ENCODE measurements around the gene FAM117A.
"Not testable (repeated sequence)": the region's sequence is repeated elsewhere in the genome, so short reads cannot be mapped to it uniquely, and the experiment has no call there.

Gene FAM117A

GRCh38 chr17:49730785-49731434 lies 33.0 kb downstream of the FAM117A start:
- peaks cover 1% of the 10 kb centered on the region for H3K36me3 ChIP-seq (ENCODE audit: control insufficient read depth, insufficient read depth, low read length)
- no peaks in the 10 kb centered on the region for H3K4me1 ChIP-seq (ENCODE audit: control insufficient read depth, insufficient read depth, low read length)
- no peak overlapping the region for H3K9ac ChIP-seq (ENCODE audit: low read depth, low read length)
- H3K4me3 ChIP-seq (ENCODE audit: low read depth, low read length), result no peak overlapping the region
- H3K27me3 ChIP-seq (ENCODE audit: control insufficient read depth, insufficient read depth, low read length), result no peaks in the 10 kb centered on the region
- no peaks in the 10 kb centered on the region for H3K9me3 ChIP-seq (ENCODE audit: control insufficient read depth, insufficient read depth, low read length)

- H3K4me1 ChIP-seq (ENCODE audit: control insufficient read depth, insufficient read depth, low read length), result no peaks in the 10 kb centered on the region
- no peak overlapping the region for H3K4me3 ChIP-seq (ENCODE audit: low read depth, low read length)
- peaks cover 3% of the 10 kb centered on the region for H3K36me3 ChIP-seq (ENCODE audit: control insufficient read depth, insufficient read depth, low read length)
- no peak overlapping the region for H3K9ac ChIP-seq (ENCODE audit: low read depth, low read length)
- no peaks in the 10 kb centered on the region for H3K27me3 ChIP-seq (ENCODE audit: control insufficient read depth, insufficient read depth, low read length)
- no peaks in the 10 kb centered on the region for H3K9me3 ChIP-seq (ENCODE audit: control insufficient read depth, insufficient read depth, low read length)
Observed at GRCh38 chr17:49730078-49730784, 33.7 kb downstream of the FAM117A start.

- Histone ChIP-seq H3K36me3 (ENCODE audit: control insufficient read depth, insufficient read depth, low read length) (peaks cover 3% of the 10 kb centered on the region), H3K9ac (ENCODE audit: low read depth, low read length) (no peak overlapping the region), H3K4me1 (ENCODE audit: control insufficient read depth, insufficient read depth, low read length) (no peaks in the 10 kb centered on the region), H3K4me3 (ENCODE audit: low read depth, low read length) (no peak overlapping the region), H3K9me3 (ENCODE audit: control insufficient read depth, insufficient read depth, low read length) (no peaks in the 10 kb centered on the region), H3K27me3 (ENCODE audit: control insufficient read depth, insufficient read depth, low read length) (no peaks in the 10 kb centered on the region)
Observed at GRCh38 chr17:49729069-49729468, 34.9 kb downstream of the FAM117A start.

DNA sequence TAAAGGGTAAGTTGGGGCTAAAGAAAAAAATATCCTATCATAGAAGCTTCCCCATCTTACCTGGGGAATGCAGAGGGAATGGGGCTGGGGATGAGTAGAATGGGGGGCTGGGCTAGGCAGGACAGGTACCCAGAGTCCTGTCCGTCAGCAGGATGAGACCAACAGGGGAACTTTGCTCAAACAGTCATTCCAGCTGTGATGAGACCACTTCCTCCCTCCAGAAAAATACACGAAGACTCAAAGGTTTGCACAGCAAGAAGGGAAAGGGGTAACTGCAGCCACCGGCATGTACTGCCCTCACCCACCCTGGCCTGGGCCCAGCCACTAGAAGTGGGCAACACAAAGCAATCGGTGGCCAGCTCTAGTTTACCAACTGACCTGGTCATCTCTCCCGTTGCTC lies 35.5 kb downstream of the FAM117A start:
- Histone ChIP-seq H3K27me3 (ENCODE audit: control insufficient read depth, insufficient read depth, low read length) (no peaks in the 10 kb centered on the region), H3K9ac (ENCODE audit: low read depth, low read length) (no peak overlapping the region), H3K4me1 (ENCODE audit: control insufficient read depth, insufficient read depth, low read length) (no peaks in the 10 kb centered on the region), H3K4me3 (ENCODE audit: low read depth, low read length) (no peak overlapping the region), H3K9me3 (ENCODE audit: control insufficient read depth, insufficient read depth, low read length) (no peaks in the 10 kb centered on the region), H3K36me3 (ENCODE audit: control insufficient read depth, insufficient read depth, low read length) (peaks cover 3% of the 10 kb centered on the region)

DNA sequence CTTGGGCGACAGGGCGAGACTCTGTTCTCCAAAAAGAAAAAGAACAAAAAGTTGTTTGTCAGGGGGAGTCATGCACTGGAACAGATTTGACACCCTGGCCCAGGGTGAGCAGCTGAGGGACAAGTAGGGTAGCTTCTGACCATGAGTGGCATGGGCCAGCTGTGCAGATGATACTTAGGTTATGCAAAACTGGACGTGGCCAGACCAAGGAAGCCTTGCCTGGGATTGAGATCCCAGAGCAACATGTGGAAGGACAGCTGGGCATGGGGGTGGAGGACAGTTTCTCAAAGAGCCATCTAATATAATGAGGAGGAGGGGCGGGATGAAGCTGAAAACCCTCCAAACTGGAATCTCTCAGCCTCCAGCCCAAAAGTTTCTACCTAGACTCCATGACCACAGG lies 36.6 kb downstream of the FAM117A start:
- Histone ChIP-seq H3K9ac (ENCODE audit: low read depth, low read length) (no peak overlapping the region), H3K4me3 (ENCODE audit: low read depth, low read length) (no peak overlapping the region), H3K9me3 (ENCODE audit: control insufficient read depth, insufficient read depth, low read length) (no peaks in the 10 kb centered on the region), H3K4me1 (ENCODE audit: control insufficient read depth, insufficient read depth, low read length) (no peaks in the 10 kb centered on the region), H3K27me3 (ENCODE audit: control insufficient read depth, insufficient read depth, low read length) (no peaks in the 10 kb centered on the region), H3K36me3 (ENCODE audit: control insufficient read depth, insufficient read depth, low read length) (peaks cover 5% of the 10 kb centered on the region)

GRCh38 chr17:49725452-49726130 lies 38.3 kb downstream of the FAM117A start:
- Histone ChIP-seq H3K9ac (ENCODE audit: low read depth, low read length) (no peak overlapping the region), H3K4me1 (ENCODE audit: control insufficient read depth, insufficient read depth, low read length) (no peaks in the 10 kb centered on the region), H3K4me3 (ENCODE audit: low read depth, low read length) (no peak overlapping the region), H3K36me3 (ENCODE audit: control insufficient read depth, insufficient read depth, low read length) (peaks cover 13% of the 10 kb centered on the region), H3K9me3 (ENCODE audit: control insufficient read depth, insufficient read depth, low read length) (no peaks in the 10 kb centered on the region), H3K27me3 (ENCODE audit: control insufficient read depth, insufficient read depth, low read length) (no peaks in the 10 kb centered on the region)

- not testable (repeated sequence) for H3K4me1 ChIP-seq (ENCODE audit: control insufficient read depth, insufficient read depth, low read length); H3K9ac ChIP-seq (ENCODE audit: low read depth, low read length); H3K4me3 ChIP-seq (ENCODE audit: low read depth, low read length); H3K27me3 ChIP-seq (ENCODE audit: control insufficient read depth, insufficient read depth, low read length); H3K9me3 ChIP-seq (ENCODE audit: control insufficient read depth, insufficient read depth, low read length)
- H3K36me3 ChIP-seq (ENCODE audit: control insufficient read depth, insufficient read depth, low read length), result peaks cover 17% of the 10 kb centered on the region
Observed at GRCh38 chr17:49724552-49724951, 39.4 kb downstream of the FAM117A start.

- Histone ChIP-seq H3K27me3 (ENCODE audit: control insufficient read depth, insufficient read depth, low read length) (no peaks in the 10 kb centered on the region), H3K4me1 (ENCODE audit: control insufficient read depth, insufficient read depth, low read length) (no peaks in the 10 kb centered on the region), H3K9me3 (ENCODE audit: control insufficient read depth, insufficient read depth, low read length) (no peaks in the 10 kb centered on the region), H3K36me3 (ENCODE audit: control insufficient read depth, insufficient read depth, low read length) (peaks cover 22% of the 10 kb centered on the region), H3K9ac (ENCODE audit: low read depth, low read length) (no peak overlapping the region), H3K4me3 (ENCODE audit: low read depth, low read length) (no peak overlapping the region)
Observed at GRCh38 chr17:49723423-49723822, 40.5 kb downstream of the FAM117A start.

- Histone ChIP-seq H3K4me3 (ENCODE audit: low read depth, low read length) (no peak overlapping the region), H3K9ac (ENCODE audit: low read depth, low read length) (no peak overlapping the region), H3K36me3 (ENCODE audit: control insufficient read depth, insufficient read depth, low read length) (peaks cover 31% of the 10 kb centered on the region), H3K27me3 (ENCODE audit: control insufficient read depth, insufficient read depth, low read length) (no peaks in the 10 kb centered on the region), H3K9me3 (ENCODE audit: control insufficient read depth, insufficient read depth, low read length) (no peaks in the 10 kb centered on the region), H3K4me1 (ENCODE audit: control insufficient read depth, insufficient read depth, low read length) (no peaks in the 10 kb centered on the region)
Observed at GRCh38 chr17:49722066-49722465, 41.9 kb downstream of the FAM117A start.

GRCh38 chr17:49717371-49717861 lies 46.5 kb downstream of the FAM117A start:
- H3K36me3 ChIP-seq (ENCODE audit: control insufficient read depth, insufficient read depth, low read length), result peaks cover 43% of the 10 kb centered on the region
- no peak overlapping the region for H3K4me3 ChIP-seq (ENCODE audit: low read depth, low read length)

GRCh38 chr17:49716668-49717364 lies 47.1 kb downstream of the FAM117A start:
- no peaks in the 10 kb centered on the region for H3K9me3 ChIP-seq (ENCODE audit: control insufficient read depth, insufficient read depth, low read length)
- H3K36me3 ChIP-seq (ENCODE audit: control insufficient read depth, insufficient read depth, low read length), result peaks cover 38% of the 10 kb centered on the region
- H3K4me3 ChIP-seq (ENCODE audit: low read depth, low read length), result no peak overlapping the region
- no peak overlapping the region for H3K9ac ChIP-seq (ENCODE audit: low read depth, low read length)
- no peaks in the 10 kb centered on the region for H3K27me3 ChIP-seq (ENCODE audit: control insufficient read depth, insufficient read depth, low read length)
- no peaks in the 10 kb centered on the region for H3K4me1 ChIP-seq (ENCODE audit: control insufficient read depth, insufficient read depth, low read length)

More at GRCh38 chr17:49717371-49717861, 46.5 kb downstream of the FAM117A start:
- no peak overlapping the region for H3K9ac ChIP-seq (ENCODE audit: low read depth, low read length)
- no peaks in the 10 kb centered on the region for H3K27me3 ChIP-seq (ENCODE audit: control insufficient read depth, insufficient read depth, low read length)
- H3K4me1 ChIP-seq (ENCODE audit: control insufficient read depth, insufficient read depth, low read length), result no peaks in the 10 kb centered on the region
- no peaks in the 10 kb centered on the region for H3K9me3 ChIP-seq (ENCODE audit: control insufficient read depth, insufficient read depth, low read length)
